GM23338 (cell line): ENCODE data around the gene LEMD2.

Source experiments
- CREB1 ChIP-seq: fragments of 250-450 bp; sonication (Bioruptor Pico); IDR thresholded peaks from 2 replicates; pipeline ENCODE4 v1.5.0; 2020; ENCODE audit warnings: low read depth, mild to moderate bottlenecking, moderate library complexity
- CTCF ChIP-seq, 2 experiments: fragments of 200-600 bp in 1 of 2; sonication (generic) in 1 of 2; conservative IDR thresholded peaks; 2 replicates each; pipeline versions ENCODE4 v1.5.1 to v1.6.1; 2016 to 2017; ENCODE audit warnings: antibody characterized with exemption in 2 of 2, low read depth in 2 of 2, mild to moderate bottlenecking in 2 of 2, moderate library complexity in 1 of 2
- EZH2 ChIP-seq: fragments of 200-600 bp; sonication (generic); IDR thresholded peaks from one replicate; pipeline ENCODE4 v1.8.0; 2017; ENCODE audit warnings: antibody characterized with exemption, mild to moderate bottlenecking, low read depth; ENCODE audit not compliant: unreplicated experiment
- EZH2phosphoT487 ChIP-seq: fragments of 200-600 bp; sonication (generic); IDR thresholded peaks from one replicate; pipeline ENCODE4 v1.8.1; 2018; ENCODE audit warnings: antibody characterized with exemption; ENCODE audit not compliant: unreplicated experiment
- POLR2AphosphoS5 ChIP-seq: IDR thresholded peaks from 2 replicates; pipeline ENCODE4 v1.6.1; 2016; ENCODE audit warnings: antibody characterized with exemption, low read depth
- REST ChIP-seq: IDR thresholded peaks from one replicate; pipeline ENCODE4 v1.6.1; 2018; ENCODE audit warnings: antibody characterized with exemption; ENCODE audit not compliant: unreplicated experiment
- ZNF462 ChIP-seq: fragments of 250-450 bp; sonication (Bioruptor Pico); IDR thresholded peaks from 2 replicates; pipeline ENCODE4 v1.5.0; 2020; ENCODE audit warnings: mild to moderate bottlenecking, moderate library complexity
- TF ChIP-seq, protein P1 (sequence below): IDR thresholded peaks from 2 replicates; pipeline ENCODE4 v1.6.1; 2016; ENCODE audit warnings: antibody characterized with exemption

GRCh38 chr6:33790379-33790778, 1.4 kb upstream of the LEMD2 start:
- TF ChIP-seq CTCF (conservative IDR thresholded peaks at IDR 0.05; ENCODE audit: low read depth in 2 of 2) (no peak), EZH2 (no peak), REST (no peak), CREB1 (CRISPR knock-in tag) (no peak), POLR2AphosphoS5 (no peak), EZH2phosphoT487 (no peak), ZNF462 (CRISPR knock-in tag) (no peak)
- TF ChIP-seq, protein P1, sequence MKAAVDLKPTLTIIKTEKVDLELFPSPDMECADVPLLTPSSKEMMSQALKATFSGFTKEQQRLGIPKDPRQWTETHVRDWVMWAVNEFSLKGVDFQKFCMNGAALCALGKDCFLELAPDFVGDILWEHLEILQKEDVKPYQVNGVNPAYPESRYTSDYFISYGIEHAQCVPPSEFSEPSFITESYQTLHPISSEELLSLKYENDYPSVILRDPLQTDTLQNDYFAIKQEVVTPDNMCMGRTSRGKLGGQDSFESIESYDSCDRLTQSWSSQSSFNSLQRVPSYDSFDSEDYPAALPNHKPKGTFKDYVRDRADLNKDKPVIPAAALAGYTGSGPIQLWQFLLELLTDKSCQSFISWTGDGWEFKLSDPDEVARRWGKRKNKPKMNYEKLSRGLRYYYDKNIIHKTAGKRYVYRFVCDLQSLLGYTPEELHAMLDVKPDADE, result no peak
